ENCODE data around the gene RGS19.
"Not testable (repeated sequence)": the region's sequence is repeated elsewhere in the genome, so short reads cannot be mapped to it uniquely, and the experiment has no call there.

- not testable (repeated sequence) for TF ChIP-seq CTCF, POLR2A (IDR thresholded peaks at IDR 0.05)
Measured at GRCh38 chr20:64087226-64087825, 8.0 kb upstream of the RGS19 start.
